Activated naive CD4-positive, alpha-beta T cell treated with anti-CD3 and anti-CD28 coated beads, Interleukin-2, amount 50 U/mL, for 16 hours (primary cell): Measurements from ENCODE around the gene SDF4.
"Not testable (repeated sequence)": the region's sequence is repeated elsewhere in the genome, so short reads cannot be mapped to it uniquely, and the experiment has no call there.

Experiments
- DNase-seq: peaks from one replicate; pipeline ENCODE4 v3.0.0-alpha.2; 2020

SDF4 gene

DNA sequence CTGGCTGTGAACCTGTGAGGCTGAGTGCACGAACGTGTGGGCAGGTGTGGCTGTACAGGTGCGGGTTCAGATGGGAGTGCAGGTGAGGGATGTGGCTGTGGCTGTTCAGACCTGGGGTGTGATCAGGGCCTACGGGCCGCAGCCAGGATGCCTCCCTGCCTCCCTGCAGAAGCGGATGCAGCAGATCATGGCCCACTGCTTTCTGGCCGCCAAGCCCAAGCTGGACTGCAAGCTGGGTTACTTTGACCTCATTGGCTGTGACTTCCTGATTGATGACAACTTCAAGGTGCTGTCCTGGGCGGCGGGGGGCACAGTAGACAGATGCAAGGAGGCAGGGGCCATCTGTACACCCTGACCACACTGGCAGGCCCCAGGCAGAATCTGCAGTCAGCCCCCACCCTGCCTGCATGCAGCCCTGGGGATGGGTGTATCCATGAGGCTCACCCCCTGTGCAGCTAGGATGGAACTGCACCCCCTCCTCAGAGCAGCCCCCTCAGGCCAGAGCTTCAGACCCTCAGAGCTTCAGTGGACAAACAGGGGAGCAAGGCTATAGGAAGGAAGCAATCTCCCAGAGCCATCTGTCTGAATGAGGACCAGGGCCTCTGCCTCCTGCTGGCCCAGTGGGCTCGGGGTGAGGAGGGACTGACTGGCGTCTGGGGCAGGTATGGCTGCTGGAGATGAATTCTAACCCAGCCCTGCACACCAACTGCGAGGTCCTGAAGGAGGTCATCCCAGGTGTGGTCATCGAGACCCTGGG, 35.2 kb downstream of the SDF4 start:
- no peak for DNase-seq

DNA sequence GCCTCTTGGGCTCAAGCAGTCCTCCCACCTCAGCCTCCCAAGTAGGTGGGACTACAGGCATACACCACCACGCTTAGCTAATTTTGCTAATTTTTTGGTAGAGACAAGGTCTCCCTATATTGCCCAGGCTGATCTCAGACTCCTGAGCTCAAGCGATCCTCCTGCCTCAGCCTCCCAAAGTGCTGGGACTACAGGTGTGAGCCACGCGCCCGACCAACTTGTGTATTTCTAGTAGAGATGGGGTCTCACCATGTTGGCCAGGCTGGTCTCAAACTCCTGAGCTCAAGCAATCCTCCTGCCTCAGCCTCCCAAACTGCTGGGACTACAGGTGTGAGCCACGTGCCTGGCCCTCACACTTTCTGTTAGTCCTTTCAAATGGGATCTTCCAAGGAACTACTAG, 36.1 kb downstream of the SDF4 start:
- DNase-seq: not testable (repeated sequence)

DNA sequence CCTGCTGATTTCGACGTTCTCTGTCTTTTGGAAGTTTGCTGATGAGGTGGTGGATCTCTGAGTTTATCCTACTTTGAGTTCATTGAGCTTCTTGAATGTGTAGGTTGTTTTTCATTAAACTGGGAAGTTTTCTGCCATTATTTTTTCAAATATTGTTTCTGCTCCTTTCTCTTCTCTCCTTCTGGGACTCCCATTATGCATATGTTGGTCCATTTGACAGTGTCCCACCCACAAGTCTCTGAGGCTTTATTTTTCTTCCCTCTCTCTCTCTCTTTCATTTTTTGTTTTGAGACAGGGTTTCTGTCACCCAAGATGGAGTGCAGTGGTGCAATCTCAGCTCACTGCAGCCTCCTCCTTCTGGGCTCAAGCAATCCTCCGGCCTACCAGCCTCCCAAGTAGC, 37.1 kb downstream of the SDF4 start:
- DNase-seq: no peak

DNA sequence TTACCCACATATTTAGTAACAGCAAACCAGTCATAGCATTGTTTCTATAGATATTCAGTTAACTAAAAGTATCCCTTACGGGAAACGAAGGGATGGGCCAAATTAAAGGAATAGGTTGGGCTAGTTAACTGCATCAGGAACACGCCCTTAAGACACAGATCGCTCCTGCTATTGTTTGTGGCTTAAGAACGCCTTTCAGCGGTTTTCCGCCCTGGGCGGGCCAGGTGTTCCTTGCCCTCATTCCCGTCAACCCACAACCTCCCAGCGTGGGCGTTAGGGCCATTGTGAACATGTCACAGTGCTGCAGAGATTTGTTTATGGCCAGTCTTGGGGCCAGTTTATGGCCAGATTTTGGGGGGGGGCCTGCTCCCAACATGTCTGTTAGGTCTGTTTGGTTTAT, 40.1 kb downstream of the SDF4 start:
- DNase-seq: no peak

DNA sequence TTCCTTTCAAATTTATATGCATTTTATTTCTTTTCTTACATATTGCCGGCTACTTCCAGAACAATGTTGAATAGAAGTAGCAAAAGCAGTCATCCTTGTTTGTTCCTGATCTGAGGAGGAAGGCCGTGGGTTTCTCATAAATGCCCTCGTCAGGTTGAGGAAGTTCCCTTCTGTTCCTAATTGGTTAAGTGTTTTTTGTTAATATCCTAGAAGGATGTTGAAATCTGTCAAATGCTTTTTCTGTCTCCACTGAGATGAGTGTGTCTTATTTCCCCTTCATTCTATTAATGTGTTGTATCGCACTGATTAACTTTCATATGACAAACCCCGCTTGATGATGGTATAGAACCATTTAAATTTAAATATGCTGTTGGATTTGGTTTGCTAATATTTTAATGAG, 42.7 kb downstream of the SDF4 start:
- DNase-seq: no peak

DNA sequence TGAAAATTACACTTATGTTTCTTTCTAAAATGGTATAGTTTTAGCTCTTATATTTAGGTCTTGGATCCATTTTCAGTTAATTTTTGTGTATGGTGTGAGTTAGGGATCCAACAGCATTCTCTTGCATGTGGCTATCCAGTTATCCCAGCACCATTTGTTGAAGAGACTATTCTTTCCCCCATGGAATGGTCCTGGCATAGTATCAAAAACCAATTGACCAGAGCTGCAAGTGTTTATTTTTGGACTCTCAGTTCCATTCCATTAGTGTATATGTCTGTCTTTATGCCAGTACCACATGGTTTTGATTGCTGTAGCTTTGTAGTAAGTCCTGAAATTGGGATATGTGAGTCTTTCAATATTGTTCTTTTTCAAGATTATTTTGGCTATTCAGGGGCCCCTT, 43.9 kb downstream of the SDF4 start:
- DNase-seq: no peak

DNA sequence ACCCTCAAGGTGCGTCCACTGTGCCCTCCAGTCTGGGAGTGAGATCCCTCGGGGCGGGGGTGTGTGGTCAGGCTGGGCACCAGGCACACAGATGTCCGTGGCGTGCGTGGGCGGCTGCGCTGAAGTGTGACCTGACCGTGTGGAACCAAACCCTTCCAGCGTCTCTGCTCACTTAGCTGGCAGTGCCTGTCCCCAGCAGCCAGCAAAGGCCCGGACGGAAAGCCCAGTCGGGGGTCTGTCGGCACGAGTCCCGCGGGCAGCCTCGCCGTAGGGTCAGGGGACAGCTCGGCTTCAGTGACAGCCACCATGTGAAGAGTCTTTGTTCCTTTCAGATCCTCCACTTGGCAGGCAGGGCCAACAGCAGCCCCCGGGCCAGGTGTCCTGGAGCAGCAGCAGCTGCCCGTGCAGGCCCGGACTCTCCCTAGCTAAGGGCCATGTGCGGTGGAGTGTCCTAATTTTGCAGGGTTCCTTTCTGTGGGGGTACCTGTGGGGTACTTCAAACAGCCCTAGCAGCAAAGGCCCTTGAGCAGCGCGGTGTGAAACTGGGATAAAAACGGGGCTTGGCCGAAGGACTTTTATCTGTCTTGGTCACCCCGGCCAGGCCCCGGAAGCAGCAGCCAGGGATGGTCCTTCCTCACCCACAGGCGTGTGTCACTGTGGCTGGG, 46.6 kb downstream of the SDF4 start:
- DNase-seq: no peak

DNA sequence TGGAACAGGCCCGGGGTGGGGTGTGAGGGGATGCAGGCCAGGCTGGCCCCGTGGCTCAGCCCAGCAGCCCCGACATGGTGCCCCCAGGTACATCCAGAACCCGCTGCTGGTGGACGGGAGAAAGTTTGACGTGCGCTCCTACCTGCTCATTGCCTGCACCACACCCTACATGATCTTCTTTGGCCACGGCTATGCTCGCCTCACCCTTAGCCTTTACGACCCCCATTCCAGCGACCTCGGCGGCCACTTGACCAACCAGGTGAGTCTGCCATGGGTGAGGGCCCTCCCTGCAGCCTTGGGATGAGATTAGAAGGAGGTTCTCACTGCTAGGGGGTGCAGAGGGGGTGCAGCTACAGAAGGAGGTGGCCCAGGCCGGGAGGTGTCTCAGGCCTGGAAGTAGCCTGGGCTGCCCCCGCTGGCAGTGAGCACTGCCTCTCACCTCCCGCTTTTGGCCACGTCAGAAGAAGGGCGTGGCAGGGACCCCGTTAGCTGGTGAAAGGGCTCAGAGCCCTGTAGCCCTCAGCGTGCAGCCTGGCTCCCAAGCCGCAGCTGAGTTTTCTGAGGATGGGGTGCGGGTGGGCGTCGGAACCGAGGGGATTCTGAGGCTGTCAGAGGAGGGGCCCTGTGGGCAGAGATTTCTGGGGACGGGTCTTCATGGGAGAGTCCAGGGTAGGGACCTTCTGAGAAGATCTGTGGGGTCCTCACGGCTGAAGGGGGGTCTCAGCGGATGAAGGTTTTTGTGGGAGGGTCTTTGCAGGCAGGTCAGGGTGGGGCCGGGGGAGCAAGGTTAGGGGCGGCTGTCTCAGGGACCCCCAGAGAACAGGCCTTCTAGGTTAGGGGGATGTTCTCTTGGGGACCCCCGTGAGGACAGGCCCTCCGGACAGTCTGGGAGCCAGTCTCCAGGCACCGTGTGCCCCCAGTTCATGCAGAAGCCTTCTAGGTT, 47.7 kb downstream of the SDF4 start:
- no peak for DNase-seq

DNA sequence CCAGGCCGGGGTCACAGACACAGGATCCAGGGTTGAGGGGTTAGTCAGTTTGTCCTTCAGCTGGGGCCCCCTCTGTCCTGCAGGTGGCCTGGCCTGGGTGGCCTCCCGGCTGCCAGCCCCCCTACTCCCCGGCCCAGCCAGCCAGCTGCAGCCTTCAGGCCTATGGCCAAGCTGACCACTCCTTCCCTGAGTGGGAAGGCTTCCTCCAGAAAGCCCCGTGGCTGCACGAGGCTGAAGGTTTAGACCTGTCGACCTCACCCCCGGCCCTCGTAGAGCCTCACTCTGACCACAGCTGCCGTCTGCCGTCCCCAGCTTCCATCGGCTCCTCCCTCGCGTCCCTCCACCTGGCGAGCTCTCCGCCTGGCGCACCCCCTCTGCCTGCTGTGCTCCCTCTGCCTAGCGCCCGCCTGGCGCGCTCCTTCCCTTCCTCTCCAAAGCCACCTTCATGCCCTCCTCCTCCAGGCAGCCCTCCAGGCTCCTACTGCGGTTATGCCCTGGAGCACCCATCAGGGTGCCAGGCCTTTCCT, 48.5 kb downstream of the SDF4 start:
- DNase-seq: no peak

DNA sequence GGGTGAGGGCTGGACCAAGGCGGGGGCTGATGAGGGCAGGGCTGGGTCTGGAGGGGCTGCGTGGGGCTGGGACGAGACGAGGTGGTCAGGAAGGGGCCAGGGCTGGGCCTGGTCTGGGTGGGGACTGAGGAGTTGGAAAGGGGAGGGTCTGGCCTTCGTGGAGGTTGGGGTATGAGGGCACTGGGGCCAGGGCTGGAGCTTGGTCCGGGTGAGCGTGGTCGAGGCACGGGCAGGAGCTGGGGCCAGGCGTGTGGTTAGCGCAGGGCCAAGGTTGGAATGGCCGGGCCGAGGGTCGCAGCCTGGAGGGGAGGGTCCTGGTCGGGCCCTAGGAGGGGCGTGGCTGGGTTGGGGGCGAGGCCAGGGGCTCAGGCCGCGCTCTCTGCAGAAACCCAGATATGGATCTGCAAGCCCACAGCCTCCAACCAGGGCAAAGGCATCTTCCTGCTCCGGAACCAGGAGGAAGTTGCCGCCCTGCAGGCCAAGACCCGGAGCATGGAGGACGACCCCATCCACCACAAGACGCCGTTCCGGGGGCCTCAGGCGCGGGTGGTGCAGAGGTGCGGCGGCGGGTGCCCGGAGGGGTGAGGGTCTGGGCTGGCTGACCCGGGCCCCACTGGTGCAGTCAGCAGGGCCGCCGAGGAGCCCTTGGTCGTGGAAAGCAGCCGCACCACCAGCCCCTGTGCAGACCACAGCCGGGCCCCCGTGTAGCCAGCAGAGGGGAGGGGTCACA, 49.1 kb downstream of the SDF4 start:
- no peak for DNase-seq

DNA sequence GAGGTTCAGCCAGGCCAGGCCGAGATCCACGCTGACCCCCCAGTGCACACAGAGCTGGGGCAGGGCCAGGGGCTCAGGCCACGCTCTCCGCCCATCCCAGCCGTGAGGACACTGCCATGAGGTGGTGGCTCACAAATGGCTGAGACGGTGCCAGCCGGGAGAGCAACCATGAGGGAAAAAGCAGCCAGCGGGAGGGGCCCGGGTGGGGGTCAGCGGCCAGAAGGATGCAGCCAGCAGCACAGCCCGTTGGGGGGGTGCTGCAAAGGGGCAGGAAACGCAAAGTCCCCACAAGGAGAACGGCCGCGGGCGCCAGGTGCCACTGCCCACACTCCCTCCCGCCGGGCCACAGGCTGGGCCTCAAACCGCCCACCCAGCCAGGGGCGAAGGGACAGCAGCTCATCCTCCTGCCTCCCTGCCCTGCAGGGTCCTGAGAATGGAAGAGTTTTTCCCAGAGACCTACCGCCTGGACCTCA, 49.8 kb downstream of the SDF4 start:
- DNase-seq: no peak

DNA sequence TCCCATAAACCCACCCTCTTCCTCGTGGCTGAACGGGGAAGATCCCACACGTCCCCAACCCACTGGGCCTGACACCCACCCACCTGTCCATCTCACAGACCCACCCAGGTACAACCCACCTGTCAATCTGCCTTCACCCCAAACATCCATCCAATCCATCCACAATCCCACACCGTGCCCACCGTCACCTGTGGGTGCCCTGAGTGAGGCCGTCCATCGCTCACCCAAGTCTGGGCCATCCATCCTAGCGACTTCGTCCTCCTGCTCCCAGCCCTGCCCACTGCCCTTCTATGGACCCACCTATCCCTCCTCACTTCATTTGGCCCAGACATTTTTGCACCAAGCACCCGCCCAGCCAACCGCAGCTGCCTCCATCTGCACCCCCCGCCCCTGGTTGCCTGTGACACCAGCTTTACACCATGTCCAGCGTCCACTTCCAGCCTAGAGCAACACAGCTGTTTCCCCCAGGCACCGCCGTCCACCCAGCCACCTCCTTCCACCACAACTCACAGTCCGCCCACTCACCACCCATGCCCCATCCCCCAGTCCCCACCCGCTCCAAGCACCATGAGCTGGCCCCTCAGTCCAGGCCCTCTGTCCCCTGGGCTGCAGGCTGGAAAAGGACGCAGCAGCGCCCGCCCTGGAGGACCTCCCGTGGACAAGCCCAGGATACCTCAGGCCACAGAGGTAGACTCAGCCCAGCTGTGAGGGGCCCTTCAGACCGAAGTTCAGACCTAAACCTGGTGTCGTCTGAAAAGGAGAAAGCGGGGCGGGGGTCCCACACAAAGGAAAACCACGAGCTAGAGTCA, 50.5 kb downstream of the SDF4 start:
- no peak for DNase-seq

DNA sequence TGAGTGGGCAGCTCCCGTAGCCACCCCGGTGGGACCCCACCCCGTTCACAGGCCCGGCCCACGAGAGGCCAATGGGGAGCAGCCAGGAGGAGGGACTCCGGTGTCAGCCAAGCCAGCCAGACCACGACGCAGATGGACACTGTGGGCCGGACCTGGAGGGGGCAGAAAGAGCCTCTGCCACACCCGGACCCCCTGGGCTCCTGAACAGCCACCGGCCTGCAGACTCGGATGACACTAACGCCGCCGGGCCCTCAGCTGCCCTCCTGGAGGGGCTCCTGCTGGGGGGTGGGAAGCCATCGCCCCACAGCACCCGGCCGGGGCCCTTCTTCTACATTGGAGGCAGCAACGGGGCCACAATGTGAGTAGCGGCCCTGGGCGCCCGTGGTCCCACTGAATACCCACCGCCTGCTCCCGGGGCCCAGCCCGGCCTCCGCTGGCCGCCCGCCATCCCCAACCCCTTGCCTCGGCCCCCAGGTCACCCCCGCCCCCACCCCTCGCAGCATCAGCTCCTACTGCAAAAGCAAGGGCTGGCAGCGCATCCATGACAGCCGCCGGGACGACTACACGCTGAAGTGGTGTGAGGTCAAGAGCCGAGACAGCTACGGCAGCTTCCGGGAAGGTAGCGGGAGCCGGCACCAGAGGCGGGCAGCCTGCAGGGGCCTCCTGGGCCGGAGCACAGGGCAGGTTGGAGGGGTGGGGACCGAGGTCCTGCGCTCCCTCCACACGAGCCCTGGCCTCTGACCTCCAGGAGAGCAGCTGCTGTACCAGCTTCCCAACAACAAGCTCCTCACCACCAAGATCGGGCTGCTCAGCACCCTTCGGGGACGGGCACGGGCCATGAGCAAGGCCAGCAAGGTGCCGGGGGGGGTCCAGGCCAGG, 51.6 kb downstream of the SDF4 start:
- no peak for DNase-seq

DNA sequence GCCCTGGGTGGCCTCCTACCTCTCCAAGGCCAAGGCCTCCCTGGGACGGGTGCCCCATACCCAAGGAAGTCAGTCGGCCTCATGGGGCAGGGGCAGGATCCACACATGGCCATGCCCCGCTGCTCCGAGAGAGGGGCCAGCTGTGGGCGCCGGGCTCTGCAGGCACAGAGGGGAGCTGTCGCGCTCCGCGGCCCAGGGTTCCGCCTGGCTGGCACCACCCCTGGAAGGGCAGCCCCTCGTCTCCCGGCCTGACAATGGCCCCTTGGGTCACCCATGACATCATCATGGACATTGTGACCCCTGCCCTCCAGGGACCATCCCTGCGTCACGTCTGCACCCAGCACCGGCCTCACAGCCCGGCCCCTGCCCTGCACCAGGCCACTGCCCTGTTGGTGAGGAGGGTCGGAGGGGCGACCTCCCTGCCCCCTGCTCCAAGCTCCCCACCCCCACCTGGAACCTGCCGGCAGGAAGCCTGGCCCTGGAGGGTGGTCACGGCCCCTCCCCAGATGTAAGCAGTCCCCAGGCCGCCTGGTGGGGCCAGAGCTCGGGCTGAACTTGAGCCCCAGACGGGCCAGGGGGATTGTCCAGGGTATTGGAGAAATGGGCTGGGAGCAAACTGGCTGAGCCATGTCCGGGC, 52.3 kb downstream of the SDF4 start:
- no peak for DNase-seq

DNA sequence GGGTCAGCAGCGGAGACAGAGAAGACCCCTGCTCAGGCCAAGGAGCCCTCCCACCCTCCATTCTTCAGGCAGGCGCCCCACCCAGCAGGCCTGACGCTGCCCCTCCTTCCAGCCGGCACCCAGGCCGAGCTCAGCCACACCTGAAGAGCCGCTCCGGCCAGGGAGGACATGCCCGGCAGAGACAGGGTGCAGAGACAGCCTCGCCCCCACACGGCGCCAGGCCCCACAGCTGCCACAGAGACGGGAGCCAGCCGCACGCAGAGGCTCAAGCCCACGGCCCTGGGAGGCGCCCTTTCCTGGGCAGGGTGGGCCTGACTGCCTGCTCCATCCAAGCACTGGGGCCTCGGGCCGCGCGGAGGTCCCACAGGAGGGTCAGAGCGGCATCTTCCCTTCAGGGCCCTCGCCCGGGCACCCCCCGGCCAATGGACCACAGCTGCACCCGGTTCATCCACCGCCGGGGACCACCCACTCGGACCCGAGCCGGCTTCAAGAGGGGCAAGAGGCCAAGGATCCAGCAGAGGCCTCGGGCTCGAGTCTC, 52.9 kb downstream of the SDF4 start:
- no peak for DNase-seq

DNA sequence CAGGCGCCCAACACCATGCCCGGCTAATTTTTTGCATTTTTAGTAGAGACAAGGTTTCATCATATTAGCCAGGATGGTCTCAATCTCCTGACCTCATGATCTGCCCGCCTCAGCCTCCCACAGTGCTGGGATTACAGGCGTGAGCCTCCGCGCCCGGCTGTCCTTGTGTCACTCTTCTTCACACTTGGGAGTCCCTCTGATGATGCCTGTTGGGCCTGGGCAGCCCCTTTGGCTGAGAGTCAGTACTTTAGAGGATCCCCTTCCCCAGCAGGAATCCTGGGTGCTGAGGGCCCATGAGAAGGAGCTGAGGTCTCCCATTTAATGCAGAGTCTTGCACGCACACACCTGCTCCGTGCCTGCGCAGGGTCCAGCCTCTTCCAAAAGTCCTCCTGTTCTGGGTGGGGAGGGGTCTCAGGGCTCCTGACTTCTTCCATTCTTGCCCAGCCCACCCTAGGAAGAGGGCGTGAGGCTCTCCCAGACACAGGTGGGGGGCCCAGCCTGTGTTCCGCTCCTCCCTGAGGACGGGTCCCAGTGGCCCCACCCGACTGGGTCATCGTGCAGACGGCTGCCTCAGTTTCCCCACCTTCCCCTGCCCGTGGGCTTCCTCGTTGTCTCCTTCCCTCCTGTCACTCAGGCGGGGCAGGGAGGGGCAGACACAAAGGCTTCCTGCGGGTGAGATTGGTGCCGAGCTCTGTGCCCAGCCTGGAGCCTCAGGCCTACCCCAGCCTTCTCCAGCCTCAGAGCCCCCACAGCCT, 54.2 kb downstream of the SDF4 start:
- no peak for DNase-seq

DNA sequence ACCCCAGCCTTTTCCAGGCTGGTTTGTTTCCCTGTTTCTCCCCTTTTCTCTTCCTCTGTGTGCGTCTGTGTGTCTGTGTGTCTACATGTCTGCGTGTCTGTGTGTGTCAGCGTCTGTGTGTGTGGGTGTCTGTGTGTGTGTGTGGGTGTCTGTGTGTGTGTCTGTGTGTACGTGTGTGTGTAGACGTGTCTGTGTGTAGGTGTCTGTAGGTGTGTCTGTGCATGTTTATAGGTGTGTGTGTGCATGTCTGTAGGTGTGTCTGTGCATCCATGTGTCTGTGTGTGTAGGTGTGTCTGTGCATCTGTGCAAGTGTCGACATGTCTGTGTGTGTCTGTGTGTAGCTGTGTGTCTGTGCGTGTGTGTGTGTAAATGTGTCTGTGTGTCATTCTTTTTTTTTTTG, 54.9 kb downstream of the SDF4 start:
- DNase-seq: no peak

DNA sequence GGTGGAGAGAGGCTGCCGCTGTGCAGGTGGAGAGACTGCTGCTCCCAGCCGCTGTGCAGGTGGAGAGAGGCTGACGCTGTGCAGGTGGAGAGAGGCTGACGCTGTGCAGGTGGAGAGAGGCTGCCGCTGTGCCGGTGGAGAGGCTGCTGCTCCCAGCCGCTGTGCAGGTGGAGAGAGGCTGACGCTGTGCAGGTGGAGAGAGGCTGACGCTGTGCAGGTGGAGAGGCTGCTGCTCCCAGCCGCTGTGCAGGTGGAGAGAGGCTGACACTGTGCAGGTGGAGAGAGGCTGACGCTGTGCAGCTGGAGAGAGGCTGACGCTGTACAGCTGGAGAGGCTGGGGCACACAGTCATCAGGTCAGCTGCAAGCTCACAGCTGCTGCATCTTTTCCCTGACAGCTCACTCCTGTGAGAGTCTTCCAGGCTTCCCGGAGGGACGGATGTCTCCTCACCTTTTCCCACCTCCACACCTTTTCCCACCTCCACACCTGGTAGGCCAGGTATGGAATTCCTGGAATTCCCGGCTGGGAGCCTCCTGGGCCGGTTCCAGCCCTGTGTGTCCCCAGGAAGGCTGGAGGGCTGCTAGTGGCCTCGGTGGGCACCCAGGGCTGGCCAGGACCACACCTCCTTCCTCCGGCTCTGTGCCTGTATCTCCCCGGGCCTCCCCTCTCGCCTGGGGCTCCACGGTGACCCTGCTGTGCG, 55.6 kb downstream of the SDF4 start:
- DNase-seq: not testable (repeated sequence)
